ELF-1 (cell line): ENCODE measurements around the gene SOX11.
A peak's percentile ranks its signal among the peaks of the same experiment; 100 is the strongest.

ENCODE experiments used
- DNase-seq: peaks from one replicate; pipeline ENCODE4 v3.0.0-alpha.2; 2016; ENCODE audit warnings: low read depth, low spot score

Gene SOX11

DNA sequence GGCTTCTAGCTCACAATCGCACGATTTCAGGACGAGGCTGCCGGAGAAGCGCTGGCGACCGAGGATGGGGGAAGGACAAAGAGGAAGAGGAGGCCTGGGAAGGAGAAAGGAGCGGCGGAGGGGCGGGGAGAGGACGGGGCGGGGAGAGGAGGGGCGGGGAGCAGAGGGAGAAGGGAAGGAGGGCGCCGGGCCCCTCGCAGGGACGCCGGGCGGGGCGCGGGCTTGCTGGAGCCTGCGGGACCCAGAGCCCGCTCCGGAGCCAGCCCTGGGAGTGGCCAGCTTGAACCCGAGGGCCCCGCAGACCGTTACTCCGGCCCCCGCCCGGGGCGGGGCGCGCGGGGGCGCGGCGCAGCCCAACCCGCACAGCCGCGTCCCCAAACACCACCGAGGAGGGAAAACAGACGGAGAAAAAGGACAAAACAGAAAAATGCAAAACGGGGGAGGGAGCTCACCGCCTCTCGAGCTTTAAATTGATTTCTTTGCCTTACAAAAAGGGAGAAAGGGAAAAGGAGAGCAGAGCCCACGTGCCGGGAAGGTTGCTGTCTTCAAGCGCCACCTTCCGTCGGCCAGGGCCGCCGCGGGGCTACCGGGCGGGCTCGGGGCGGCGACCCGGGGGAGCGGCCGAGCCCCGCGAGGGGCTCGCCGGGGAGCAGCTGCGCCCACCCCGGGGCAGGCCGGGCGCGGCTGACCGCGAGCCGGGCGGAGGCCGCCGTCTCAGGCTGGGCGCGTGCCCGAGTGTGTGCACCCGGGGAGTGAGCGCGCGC, 781 bp upstream of the SOX11 start:
- DNase-seq: peak; percentile 86

- DNase-seq: peak; percentile 60
Measured at GRCh38 chr2:5692561-5693286, 540 bp downstream of the SOX11 start.

- DNase-seq: peak; percentile 77
Measured at GRCh38 chr2:5693287-5694201, 1.4 kb downstream of the SOX11 start.

- DNase-seq: peak; percentile 45
Measured at GRCh38 chr2:5694306-5694705, 2.1 kb downstream of the SOX11 start.

DNA sequence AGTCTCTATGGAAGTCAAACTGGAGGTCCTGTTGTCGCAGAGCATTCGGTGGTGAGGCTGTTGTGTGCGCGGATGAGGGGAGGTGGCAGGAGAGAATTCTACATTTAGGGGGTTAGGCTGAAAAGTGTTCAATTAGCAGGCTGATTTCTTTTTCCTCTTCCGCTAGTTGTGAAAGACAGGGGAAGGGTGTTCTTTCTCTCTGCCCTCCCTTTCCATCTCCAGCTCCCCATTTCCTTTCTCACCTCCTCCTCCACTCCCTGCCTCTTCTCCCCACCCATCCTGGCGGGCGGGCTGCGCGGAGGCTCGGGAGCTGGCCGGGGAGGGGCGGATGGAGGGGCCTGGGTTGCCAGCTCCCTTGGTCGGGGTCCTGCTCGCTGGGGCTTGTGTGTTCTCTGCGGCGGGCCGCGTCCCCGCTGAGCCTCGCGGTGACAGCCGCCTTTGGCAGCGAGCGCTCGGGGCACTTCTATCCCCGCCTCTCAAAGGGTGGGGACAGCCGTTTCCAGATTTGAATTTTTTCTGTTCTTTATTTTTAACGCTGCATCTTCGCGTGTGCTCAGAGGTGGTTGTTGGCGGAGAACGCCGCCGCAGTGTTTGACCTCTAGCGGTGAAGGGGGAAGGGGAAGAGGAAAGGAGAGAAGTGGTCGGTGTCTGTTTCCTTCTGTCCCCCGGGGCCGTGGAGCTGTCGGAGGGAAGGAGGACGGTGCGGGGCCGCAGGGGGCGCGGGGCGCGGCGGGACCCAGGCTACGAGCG, 3.6 kb downstream of the SOX11 start:
- DNase-seq: peak; percentile 81

DNA sequence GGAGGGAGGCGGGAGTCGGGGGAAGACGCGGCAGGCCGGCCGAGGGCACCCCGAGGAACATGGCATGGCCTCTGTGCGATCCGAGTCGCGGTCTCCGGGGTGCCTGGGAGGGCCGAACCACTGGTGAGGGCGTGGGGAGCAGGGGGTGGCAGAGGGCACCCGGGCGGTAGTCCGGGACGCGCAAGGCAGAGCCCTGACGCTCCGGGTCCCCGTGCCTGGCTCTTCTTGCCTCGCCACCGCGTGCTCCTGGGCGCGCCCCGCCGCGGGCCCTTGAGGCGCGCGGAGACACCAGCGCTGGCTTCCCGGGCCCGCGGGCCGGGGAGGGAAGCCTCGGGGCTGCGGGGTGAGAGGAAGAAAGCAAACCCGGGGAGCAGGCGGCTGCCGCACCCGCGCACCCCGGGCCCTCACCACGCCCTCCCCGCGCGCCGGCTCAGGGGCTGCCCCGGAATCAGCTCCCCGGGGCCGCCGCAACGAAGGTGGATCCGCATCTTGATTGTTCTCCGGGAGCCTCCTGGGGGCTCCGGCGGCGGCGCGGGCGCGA, 4.3 kb downstream of the SOX11 start:
- DNase-seq: peak; percentile 65

DNA sequence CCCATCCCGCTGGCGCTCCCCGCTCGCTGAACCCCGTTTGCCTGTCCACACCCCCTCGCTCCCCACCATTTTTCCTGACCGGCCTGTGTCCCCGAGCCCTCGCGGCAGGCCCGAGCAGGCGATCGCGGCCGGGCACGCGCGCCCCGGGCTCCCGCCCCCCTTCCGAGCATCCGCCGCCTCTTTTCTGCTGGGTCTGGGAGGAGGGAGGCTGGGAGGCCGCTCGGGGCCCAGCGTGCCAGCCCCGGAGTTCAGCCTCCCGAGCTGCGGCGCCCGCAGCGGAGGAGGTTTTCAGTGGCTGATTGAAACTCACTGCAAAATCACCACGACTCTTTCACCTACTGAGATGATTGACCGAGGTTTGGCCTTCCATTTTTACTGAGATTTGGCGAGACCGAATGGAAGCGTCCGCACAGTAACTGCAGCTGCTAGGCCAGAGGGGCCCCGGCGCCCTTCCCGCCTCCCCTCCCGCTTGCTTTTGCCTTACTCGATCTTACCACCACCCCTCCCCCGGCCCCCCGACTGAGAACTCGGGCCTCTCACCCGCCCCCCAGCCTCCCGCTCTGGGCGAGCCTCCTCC, 4.8 kb downstream of the SOX11 start:
- DNase-seq: peak; percentile 81

DNA sequence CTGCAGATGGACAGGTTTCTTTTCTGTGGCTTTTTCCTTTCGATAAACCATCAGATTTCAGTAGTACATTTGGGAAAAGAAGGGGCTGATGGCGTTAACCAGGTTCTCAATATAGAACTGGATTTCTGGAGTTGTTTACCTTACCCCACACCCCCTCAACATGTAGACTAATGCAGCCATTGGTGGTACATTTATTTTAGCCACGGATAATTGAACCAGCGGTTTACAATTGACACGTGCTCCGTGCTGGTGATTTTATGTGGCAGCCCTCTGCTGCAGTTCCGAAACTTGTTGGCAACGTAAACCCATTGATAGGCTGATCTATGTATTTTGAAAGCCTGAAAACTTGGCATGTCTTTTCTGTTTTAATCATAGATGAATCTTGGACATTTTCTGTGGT, 5.4 kb downstream of the SOX11 start:
- DNase-seq: peak; percentile 12

- DNase-seq: no peak
Measured at GRCh38 chr2:5698134-5698533, 6.0 kb downstream of the SOX11 start.

DNA sequence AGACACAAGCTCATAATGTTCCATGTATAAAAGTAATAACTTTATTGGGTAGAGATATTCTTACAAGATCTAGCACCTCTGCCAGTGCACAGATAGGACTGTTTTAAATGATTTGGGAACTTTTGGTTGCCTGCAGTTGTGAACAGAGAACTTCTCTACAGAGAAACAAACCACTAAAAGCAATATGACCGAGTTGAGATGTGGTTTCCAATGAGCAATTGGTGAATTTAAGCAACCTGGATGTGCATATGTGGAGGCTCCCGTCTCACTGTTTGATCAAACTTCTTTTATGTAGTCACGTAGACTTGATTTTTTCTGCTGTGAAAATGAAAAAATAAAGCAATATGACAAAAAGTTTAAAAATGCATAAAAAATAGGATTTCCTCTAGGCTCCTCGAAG, 7.8 kb downstream of the SOX11 start:
- DNase-seq: no peak

DNA sequence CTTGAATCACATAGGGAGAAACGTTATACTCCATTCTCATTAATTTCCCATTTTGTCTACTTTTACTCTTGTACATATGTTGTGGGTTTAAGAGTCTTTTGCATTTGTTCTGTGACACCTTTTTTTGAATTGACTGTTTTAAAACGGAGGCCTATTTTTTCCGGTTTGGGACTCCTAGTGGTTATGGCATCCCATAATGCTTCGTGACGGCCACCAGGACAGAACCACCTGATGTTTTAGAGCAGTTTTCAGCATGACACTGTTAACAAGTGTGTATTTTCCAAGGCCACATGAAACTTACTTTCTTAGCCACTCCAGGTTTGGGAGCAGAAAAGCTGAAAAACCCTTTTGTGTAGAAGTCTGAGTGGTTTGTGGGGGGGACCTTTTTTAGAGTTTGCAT, 8.4 kb downstream of the SOX11 start:
- DNase-seq: no peak

DNA sequence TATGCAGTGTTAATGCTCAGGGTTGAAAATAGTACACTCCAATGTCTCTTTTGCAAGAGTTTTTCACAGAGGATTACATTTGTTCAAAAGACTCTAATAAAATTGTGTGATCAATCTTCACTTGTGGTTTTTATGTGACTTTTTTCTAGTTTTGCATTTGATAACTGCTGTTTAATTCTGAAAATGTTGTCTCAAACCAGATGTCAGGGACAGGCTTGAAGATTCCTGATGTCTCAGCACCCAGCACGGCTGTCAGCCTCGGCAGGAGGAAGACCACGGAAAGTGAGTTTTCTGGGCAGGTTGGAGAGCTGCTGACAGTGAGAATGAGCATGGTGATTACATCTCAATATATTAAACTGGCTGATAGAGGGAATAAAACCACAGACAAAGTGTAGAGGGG, 9.1 kb downstream of the SOX11 start:
- DNase-seq: no peak

- DNase-seq: no peak
Measured at GRCh38 chr2:5703166-5703565, 11.0 kb downstream of the SOX11 start.

DNA sequence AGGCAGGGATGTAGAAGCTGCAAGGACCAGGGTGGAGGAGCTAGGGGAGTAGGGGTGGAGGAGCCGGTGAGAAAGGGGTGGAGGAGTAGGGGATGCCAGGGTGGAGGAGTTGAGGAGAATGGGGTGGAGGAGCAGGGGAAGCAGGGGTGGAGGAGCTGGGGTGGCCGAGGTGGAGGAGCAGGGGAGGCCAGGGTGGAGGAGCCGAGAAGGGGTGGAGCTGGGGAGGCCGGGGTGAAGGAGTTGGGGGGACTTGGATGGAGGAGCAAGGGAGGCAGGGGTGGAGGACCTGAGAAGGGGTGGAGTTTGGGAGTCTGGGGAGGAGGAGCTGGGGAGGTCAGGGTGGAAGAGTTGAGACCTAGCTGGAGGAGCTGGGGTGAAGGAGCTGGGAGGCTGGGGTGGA, 13.3 kb downstream of the SOX11 start:
- no peak for DNase-seq

DNA sequence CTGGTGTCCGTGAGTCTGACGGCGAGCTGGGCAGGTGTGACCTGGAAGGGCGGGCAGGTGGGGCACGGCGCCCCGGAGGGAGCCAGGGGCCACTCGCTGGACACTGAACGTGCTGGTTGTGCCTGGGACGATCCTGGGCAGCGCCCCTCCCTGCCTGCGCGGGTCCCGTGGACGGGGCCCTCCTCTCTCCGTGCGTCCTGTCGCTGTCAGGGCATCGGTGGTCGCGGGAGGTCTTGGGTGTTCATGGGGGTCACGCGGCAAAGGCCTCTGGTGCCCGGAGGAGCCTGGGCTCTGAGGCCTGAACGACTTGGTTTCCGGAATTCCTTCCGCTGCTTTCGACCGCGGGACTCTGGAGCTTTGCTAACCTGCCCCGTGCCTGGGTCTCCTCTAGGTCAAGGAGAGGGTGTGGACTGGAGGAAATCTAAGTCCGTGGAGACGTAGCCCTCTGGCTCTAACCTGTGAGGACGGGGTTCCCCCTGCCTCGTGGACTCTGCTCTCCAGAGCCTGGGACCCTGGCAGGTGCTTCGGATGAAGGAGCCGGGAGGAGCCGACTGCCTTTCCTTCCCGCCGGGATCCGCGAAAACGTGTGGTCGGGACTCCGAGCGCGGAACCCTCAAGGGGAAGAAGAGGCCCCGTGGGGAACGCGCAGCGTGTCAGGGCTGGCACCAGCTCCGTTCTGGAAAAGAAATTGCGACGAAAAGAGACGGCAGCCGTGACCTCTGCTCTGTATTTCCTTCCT, 14.7 kb downstream of the SOX11 start:
- no peak for DNase-seq

DNA sequence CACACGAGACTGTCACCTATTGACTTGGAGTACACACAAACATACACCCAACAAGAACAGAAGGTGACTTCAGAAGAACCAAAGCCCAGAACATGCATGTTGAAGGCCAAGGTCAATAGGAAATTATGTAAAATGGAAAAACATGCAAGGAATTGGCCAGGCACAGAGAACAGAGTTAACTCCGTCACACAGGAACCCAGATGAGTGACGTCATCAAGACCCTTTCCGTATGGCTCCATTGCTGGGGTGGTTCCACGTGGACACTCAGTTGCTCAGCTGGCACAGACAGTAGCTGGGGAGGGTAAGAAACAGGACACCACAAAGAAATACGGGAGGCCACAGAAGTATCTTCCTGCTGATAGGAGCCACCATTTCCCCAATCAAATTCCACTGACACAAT, 18.4 kb downstream of the SOX11 start:
- no peak for DNase-seq

DNA sequence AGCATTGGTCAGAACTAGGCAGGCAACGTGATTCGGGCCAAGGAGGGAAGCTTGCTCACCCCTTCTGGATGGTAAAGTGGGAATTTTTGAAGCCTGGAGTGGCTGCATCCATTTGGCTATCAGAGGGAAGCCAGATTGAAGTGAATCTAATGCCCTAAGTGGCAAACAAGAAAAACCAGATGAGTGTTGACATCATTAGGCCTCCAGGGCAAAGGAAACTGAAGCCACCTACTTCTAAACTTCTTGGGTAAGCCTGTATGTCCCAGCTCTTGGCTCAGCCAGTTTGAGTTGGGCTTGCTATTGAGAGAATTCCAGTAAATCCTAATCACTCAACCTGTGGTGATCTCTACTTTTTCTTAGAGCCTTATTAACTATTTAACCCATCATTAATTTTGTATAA, 20.9 kb downstream of the SOX11 start:
- DNase-seq: peak; percentile 86

DNA sequence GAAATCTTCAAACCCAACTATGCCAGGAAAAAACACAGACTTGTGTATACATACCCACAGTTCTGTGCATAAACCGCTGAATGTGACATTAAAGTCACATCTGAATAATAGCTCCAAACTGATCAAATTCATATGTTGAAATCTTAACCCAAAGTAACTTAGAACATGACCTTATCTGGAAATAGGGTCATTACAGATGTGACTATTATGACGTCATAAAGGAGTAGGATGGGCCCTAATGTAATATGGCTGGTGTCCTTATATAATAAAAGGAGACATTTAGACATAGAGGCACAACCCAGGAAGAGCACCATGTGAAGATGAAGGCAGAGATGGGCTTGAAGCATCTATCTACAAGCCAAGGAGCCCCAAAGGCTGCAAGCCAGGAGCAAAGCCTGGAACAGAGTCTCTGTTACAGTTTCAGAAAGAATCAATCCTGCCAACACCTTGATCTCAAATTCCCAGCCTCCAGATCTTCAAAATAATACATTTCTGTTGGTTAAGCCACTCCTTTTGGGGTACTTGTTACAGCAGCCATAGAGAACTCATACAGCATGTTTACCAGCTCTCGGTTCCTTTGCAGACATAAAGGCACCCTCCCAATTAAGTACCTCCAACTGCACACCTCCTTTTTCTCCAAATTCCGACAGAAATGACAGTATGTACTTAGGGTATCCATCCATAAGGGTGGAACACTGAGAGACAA, 27.6 kb downstream of the SOX11 start:
- DNase-seq: no peak

DNA sequence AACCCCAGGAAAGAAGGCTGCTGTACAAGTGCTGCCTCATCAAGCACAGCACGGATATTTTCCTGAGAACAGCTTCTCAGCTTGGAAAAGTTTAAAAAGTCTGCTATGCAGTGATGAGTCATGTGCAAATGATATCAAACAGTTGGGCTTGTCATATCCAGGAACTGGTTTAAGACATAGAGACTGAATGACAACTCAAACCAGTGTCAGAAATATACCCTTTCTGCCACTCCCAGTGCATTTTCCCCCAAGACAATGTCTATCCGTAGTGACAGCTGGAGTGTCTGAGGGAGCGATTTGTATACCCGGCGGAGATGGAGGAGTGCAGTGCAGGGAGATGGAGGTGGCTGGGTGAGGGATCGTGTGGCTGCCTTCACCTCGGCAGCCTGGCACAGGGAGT, 28.2 kb downstream of the SOX11 start:
- DNase-seq: no peak

DNA sequence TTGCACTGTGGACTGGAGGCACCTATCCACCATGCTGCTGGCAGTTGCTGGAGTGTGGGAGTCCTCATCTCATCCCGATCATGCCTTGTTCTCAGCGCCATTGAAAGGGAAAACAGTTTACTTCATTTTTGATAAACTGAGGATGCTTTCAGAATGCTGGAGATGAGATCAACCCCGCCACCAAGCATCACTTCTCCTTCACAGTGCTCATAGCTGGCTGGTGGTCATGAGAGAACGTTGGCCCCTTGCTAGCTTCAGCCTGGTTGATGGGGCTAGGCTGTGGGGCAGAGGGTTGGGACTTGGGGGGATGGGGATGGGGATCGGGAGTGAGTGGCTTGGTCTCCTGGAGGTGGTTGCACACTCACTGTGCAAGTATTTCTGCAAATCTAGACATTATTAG, 30.1 kb downstream of the SOX11 start:
- DNase-seq: no peak
